Lung (tissue), 12 donors: Measurements from ENCODE around the gene CALD1. TPM values are rescaled to one million over a fixed set of nuclear protein-coding genes. Genes with fewer than 3 reads are reported as not detected.

Experiments used
- ATAC-seq: fragments of 200-7000 bp; cut with Tn5 transposase; one replicate; pipeline ENCODE4 v1.9.1; 2020; ENCODE audit warnings: moderate number of reproducible peaks; ENCODE audit not compliant: insufficient read depth, low FRiP score
- DNase-seq, 3 donors: peaks; one replicate each; pipeline ENCODE4 v3.0.0-alpha.2; 2013 to 2017
- H3K27ac ChIP-seq, 2 donors: one replicate each; pipeline ENCODE4 v1.5.1; 2013; ENCODE audit warnings: mild to moderate bottlenecking in 2 of 2, moderate library complexity in 2 of 2, control low read depth in 1 of 2, inconsistent platforms in 1 of 2, low read depth in 1 of 2, low read length in 1 of 2
- H3K27me3 ChIP-seq, 3 donors: one replicate each; pipeline ENCODE4 v1.5.1; 2013; ENCODE audit warnings: low read length in 2 of 3; ENCODE audit not compliant: control insufficient read depth in 3 of 3, insufficient read depth in 3 of 3
- H3K36me3 ChIP-seq, 4 donors: one replicate each; pipeline ENCODE4 v1.5.1; 2013; ENCODE audit warnings: low read length in 4 of 4, mild to moderate bottlenecking in 1 of 4, moderate library complexity in 1 of 4; ENCODE audit not compliant: control insufficient read depth in 4 of 4, insufficient read depth in 4 of 4
- H3K4me1 ChIP-seq, 5 donors: one replicate each; pipeline ENCODE4 v1.5.1; 2013; ENCODE audit warnings: low read length in 5 of 5, mild to moderate bottlenecking in 2 of 5, moderate library complexity in 1 of 5; ENCODE audit not compliant: control insufficient read depth in 5 of 5, insufficient read depth in 5 of 5
- H3K4me3 ChIP-seq: one replicate; pipeline ENCODE4 v1.5.1; 2013; ENCODE audit warnings: mild to moderate bottlenecking, control low read depth, moderate library complexity
- H3K9ac ChIP-seq, 2 donors: one replicate each; pipeline ENCODE4 v1.5.1; 2013; ENCODE audit warnings: low read length in 2 of 2, control low read depth in 1 of 2; ENCODE audit not compliant: insufficient read depth in 1 of 2
- H3K9me3 ChIP-seq, 4 donors: one replicate each; pipeline ENCODE4 v1.5.1; 2013; ENCODE audit warnings: low read length in 3 of 4, mild to moderate bottlenecking in 1 of 4, moderate library complexity in 1 of 4; ENCODE audit not compliant: control insufficient read depth in 4 of 4, insufficient read depth in 3 of 4
- WGBS, 2 donors: extraction: QIAGEN DNeasy Blood & Tissue Kit; methylation state at CpG; one replicate each; pipeline ENCODE4 v1.1.7; 2013; 5-methylcytosine and 5-hydroxymethylcytosine counted together
- polyA plus RNA-seq, 2 donors: library from polyadenylated mRNA; stranded (reverse); fragments of 200-250 nt; gene quantifications; one replicate each; pipeline ENCODE4 v1.2.1, GENCODE V29; 2013
- total RNA-seq, 2 donors: library from RNA; depleted of rRNA in 1 of 2; stranded (reverse); fragments of >200 nt in 1 of 2; gene quantifications; one replicate each; pipeline ENCODE4 v1.2.1, GENCODE V29; 2014 to 2021
- TF ChIP-seq, protein P1 (sequence below): IDR thresholded peaks from 2 replicates; pipeline ENCODE4 v1.5.1; 2012; ENCODE audit warnings: mild to moderate bottlenecking; ENCODE audit errors: control extremely low read depth, extremely low read depth
- donor health status: control.
- donor health status: control.
- donor health status: Bipolar disorder and iron deficiency.
- donor health status: healthy.
- donor health status: DM: yes; HTN: yes; CAD: no.

Gene CALD1
- total and polyA plus RNA-seq, 4 donors = 56.4 to 173 (median 92.0) TPM

DNA sequence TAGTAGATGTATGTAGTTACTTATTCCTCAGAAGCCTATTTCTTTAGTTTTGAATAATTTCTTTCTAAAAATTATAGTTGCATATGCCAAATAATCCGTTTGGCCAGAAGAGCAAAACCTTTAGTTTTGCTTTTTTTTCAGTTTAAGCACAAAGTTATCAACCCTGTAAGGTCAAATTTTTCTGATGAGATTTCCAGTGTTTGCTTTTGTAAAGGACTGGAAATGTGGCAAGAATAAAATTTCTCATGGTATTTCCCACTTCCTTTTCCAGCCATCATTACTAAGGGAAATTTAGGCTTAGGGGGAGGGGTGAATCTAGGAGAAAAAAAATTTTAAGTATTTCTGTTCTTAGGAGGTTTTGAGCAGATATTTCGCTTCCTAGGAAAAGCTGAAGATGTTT lies 7.6 kb downstream of the CALD1 start:
- DNase-seq = no peak
- Histone ChIP-seq H3K27ac (peak overlapping the region in 1 of 2 donors; percentile 75), H3K4me3 (no peak overlapping the region), H3K9ac (no peak overlapping the region), H3K36me3 (peaks cover 0 to 5% (median 0%) of the 10 kb centered on the region in 4 donors), H3K27me3 (peaks cover 0 to 43% (median 0%) of the 10 kb centered on the region in 3 donors), H3K4me1 (peaks cover 7 to 63% (median 8%) of the 10 kb centered on the region in 5 donors), H3K9me3 (no peaks in the 10 kb centered on the region)
- no peak for ATAC-seq
- TF ChIP-seq, protein P1, sequence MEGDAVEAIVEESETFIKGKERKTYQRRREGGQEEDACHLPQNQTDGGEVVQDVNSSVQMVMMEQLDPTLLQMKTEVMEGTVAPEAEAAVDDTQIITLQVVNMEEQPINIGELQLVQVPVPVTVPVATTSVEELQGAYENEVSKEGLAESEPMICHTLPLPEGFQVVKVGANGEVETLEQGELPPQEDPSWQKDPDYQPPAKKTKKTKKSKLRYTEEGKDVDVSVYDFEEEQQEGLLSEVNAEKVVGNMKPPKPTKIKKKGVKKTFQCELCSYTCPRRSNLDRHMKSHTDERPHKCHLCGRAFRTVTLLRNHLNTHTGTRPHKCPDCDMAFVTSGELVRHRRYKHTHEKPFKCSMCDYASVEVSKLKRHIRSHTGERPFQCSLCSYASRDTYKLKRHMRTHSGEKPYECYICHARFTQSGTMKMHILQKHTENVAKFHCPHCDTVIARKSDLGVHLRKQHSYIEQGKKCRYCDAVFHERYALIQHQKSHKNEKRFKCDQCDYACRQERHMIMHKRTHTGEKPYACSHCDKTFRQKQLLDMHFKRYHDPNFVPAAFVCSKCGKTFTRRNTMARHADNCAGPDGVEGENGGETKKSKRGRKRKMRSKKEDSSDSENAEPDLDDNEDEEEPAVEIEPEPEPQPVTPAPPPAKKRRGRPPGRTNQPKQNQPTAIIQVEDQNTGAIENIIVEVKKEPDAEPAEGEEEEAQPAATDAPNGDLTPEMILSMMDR = no peak
- WGBS, 2 donors = 63 to 85% methylated on average over 2 of the region's 2 CpGs

DNA sequence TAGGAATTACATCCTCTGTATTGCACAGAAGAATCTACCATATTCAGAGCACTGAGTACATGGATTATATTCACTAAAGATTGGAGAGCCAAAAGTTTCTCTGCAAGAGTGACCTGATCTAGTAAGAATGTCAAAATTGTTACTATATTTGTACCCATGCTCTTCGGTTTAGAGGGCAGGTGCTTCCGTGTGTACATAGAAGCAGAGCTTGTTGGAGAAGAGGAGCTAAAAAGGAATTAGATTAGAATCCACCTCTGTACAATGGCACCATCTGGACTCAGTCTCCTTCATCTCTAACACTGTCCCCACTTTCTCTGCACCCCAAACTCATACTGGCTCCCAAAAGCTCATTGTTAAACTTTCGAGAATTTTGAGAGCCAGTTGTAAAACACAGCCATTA lies 8.3 kb downstream of the CALD1 start:
- Histone ChIP-seq H3K4me1 (peaks cover 7 to 62% (median 8%) of the 10 kb centered on the region in 5 donors), H3K9ac (no peak overlapping the region), H3K4me3 (no peak overlapping the region), H3K27me3 (peaks cover 0 to 39% (median 0%) of the 10 kb centered on the region in 3 donors), H3K27ac (peak overlapping the region in 1 of 2 donors; percentile 75), H3K36me3 (peaks cover 0 to 5% (median 0%) of the 10 kb centered on the region in 4 donors), H3K9me3 (no peaks in the 10 kb centered on the region)
- DNase-seq (no peak), ATAC-seq (no peak)
- TF ChIP-seq, protein P1 = no peak
- 72 to 88% methylated on average over 3 of the region's 3 CpGs for WGBS, 2 donors

DNA sequence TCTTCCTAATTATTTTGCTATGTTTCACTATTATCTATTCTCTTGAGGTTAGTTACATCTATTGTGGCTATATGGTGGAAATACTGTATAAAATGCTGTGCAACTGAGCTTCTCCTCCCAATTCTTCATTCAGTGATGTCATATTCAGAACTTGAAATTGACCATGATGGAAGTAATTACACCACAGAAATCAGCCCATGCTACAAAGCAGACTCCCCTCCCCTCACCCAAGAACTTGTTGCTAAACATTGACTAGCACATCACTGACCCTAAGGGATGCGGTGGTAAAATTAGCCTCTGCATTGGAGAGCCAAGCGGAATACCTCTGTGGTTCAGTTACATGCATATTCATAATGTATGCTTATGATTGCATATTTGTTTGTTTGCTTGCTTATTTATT lies 8.8 kb downstream of the CALD1 start:
- H3K4me1 ChIP-seq = peaks cover 4 to 61% (median 8%) of the 10 kb centered on the region in 5 donors
- no peak overlapping the region for H3K4me3 ChIP-seq
- no peak overlapping the region for H3K27ac ChIP-seq
- no peaks in the 10 kb centered on the region for H3K9me3 ChIP-seq
- WGBS, 2 donors = 91 to 96% methylated on average over 2 of the region's 2 CpGs
- peaks cover 0 to 37% (median 0%) of the 10 kb centered on the region in 3 donors for H3K27me3 ChIP-seq
- DNase-seq = no peak
- H3K36me3 ChIP-seq = peaks cover 0 to 5% (median 0%) of the 10 kb centered on the region in 4 donors
- ATAC-seq = no peak
- TF ChIP-seq, protein P1 = no peak
- H3K9ac ChIP-seq = no peak overlapping the region
